KBM-7 (cell line): ENCODE measurements around the gene ELAVL4.
"Not testable (repeated sequence)": the region's sequence is repeated elsewhere in the genome, so short reads cannot be mapped to it uniquely, and the experiment has no call there.

Source experiments
- DNase-seq: peaks from one replicate; pipeline ENCODE4 v3.0.0-alpha.2; 2015
- in situ Hi-C: fragments of 300-500 bp; cut with MboI; formaldehyde crosslinking; loops from 2 replicates; pipeline ENCODE4 v1.14.3; 2020; ENCODE audit warnings: low sequenced_read_pairs, low pct_unique_long_range_greater_than_20kb, mixed read lengths

ELAVL4 gene

GRCh38 chr1:50111503-50111902, 2.8 kb downstream of the ELAVL4 start:
- in situ Hi-C loops = no loop called here
- no peak for DNase-seq

GRCh38 chr1:50112193-50112592, 3.5 kb downstream of the ELAVL4 start:
- no peak for DNase-seq
- in situ Hi-C loops = no loop called here

- DNase-seq = no peak
- in situ Hi-C loops = no loop called here
Measured at GRCh38 chr1:50123071-50123470, 14.4 kb downstream of the ELAVL4 start.

- in situ Hi-C loops = no loop called here
- no peak for DNase-seq
Measured at GRCh38 chr1:50126927-50127715, 18.4 kb downstream of the ELAVL4 start.

- in situ Hi-C loops = no loop called here
- no peak for DNase-seq
Measured at GRCh38 chr1:50129201-50129600, 20.5 kb downstream of the ELAVL4 start.

- in situ Hi-C loops = no loop called here
- no peak for DNase-seq
Measured at GRCh38 chr1:50132347-50132894, 23.7 kb downstream of the ELAVL4 start.

- in situ Hi-C loops = no loop called here
- DNase-seq = peak; percentile 0
Measured at GRCh38 chr1:50135716-50136115, 27.0 kb downstream of the ELAVL4 start.

- in situ Hi-C loops = no loop called here
- DNase-seq = no peak
Measured at GRCh38 chr1:50139339-50140181, 30.8 kb downstream of the ELAVL4 start.

- DNase-seq = no peak
- in situ Hi-C loops = no loop called here
Measured at GRCh38 chr1:50140182-50140447, 31.4 kb downstream of the ELAVL4 start.

- in situ Hi-C loops = no loop called here
- DNase-seq = no peak
Measured at GRCh38 chr1:50147191-50147850, 38.6 kb downstream of the ELAVL4 start.

GRCh38 chr1:50148142-50148923, 39.6 kb downstream of the ELAVL4 start:
- no peak for DNase-seq

GRCh38 chr1:50152236-50152635, 43.5 kb downstream of the ELAVL4 start:
- no peak for DNase-seq
- in situ Hi-C loops = no loop called here

More at GRCh38 chr1:50148142-50148923, 39.6 kb downstream of the ELAVL4 start:
- in situ Hi-C loops = no loop called here

GRCh38 chr1:50155541-50155940, 46.8 kb downstream of the ELAVL4 start:
- no peak for DNase-seq
- in situ Hi-C loops = no loop called here

GRCh38 chr1:50156241-50157010, 47.7 kb downstream of the ELAVL4 start:
- in situ Hi-C loops = no loop called here
- DNase-seq = no peak

GRCh38 chr1:50157306-50157941, 48.7 kb downstream of the ELAVL4 start:
- no peak for DNase-seq
- in situ Hi-C loops = no loop called here

- DNase-seq = no peak
- in situ Hi-C loops = no loop called here
Measured at GRCh38 chr1:50158421-50158820, 49.7 kb downstream of the ELAVL4 start.

- DNase-seq = no peak
- in situ Hi-C loops = no loop called here
Measured at GRCh38 chr1:50163680-50164079, 55.0 kb downstream of the ELAVL4 start.

GRCh38 chr1:50166351-50166750, 57.6 kb downstream of the ELAVL4 start:
- DNase-seq, in situ Hi-C loops: not testable (repeated sequence)
